GM18909 (cell line): ENCODE data around the gene CC2D2A.
"Not testable (repeated sequence)": the region's sequence is repeated elsewhere in the genome, so short reads cannot be mapped to it uniquely, and the experiment has no call there.

Source experiments
- ATAC-seq: cut with Tn5 transposase; IDR thresholded peaks from one replicate; pipeline ENCODE4 v1.9.1; 2021; ENCODE audit warnings: mild to moderate bottlenecking; ENCODE audit not compliant: unreplicated experiment, poor library complexity

The CC2D2A gene

GRCh38 chr4:15610855-15611254 lies 141.2 kb downstream of the CC2D2A start:
- ATAC-seq: no peak

- no peak for ATAC-seq
Measured at GRCh38 chr4:15612136-15612535, 142.5 kb downstream of the CC2D2A start.

GRCh38 chr4:15614891-15615290 lies 145.2 kb downstream of the CC2D2A start:
- not testable (repeated sequence) for ATAC-seq

GRCh38 chr4:15617407-15617806 lies 147.7 kb downstream of the CC2D2A start:
- not testable (repeated sequence) for ATAC-seq

- ATAC-seq: no peak
Measured at GRCh38 chr4:15636818-15637217, 167.1 kb downstream of the CC2D2A start.

- no peak for ATAC-seq
Measured at GRCh38 chr4:15638418-15638817, 168.7 kb downstream of the CC2D2A start.

GRCh38 chr4:15648600-15648999 lies 178.9 kb downstream of the CC2D2A start:
- peak; percentile 49 for ATAC-seq

GRCh38 chr4:15649914-15650545 lies 180.3 kb downstream of the CC2D2A start:
- peak; percentile 50 for ATAC-seq
